Kasumi-1 (cell line): ENCODE results near the gene FAM136A.
"Not testable (repeated sequence)": the region's sequence is repeated elsewhere in the genome, so short reads cannot be mapped to it uniquely, and the experiment has no call there.

Source experiments
- DNase-seq, 2 experiments: peaks; one replicate each; lab custom pipeline; 2025; lab: John Stamatoyannopoulos, UW

FAM136A gene

GRCh38 chr2:70301344-70302194, at the start of gene FAM136A:
TSS of gene FAM136A (minus strand) at chr2:70302067. CDS start at chr2:70302011, 56 bp downstream.
- peak; percentile 74 to 83 for DNase-seq

GRCh38 chr2:70349921-70350685, 48.2 kb upstream of the FAM136A start:
- no peak for DNase-seq

GRCh38 chr2:70347831-70348230, 46.0 kb upstream of the FAM136A start:
- no peak for DNase-seq

GRCh38 chr2:70344195-70344594, 42.3 kb upstream of the FAM136A start:
- no peak for DNase-seq

- DNase-seq, result no peak
Observed at GRCh38 chr2:70341477-70341765, 39.6 kb upstream of the FAM136A start.

GRCh38 chr2:70340761-70341476, 39.1 kb upstream of the FAM136A start:
- peak; percentile 55 to 63 for DNase-seq

- DNase-seq, result no peak
Observed at GRCh38 chr2:70340075-70340474, 38.2 kb upstream of the FAM136A start.

- no peak for DNase-seq
Observed at GRCh38 chr2:70336552-70336951, 34.7 kb upstream of the FAM136A start.

GRCh38 chr2:70331012-70331411, 29.1 kb upstream of the FAM136A start:
- no peak for DNase-seq

GRCh38 chr2:70330476-70330875, 28.6 kb upstream of the FAM136A start:
- no peak for DNase-seq

- DNase-seq, result no peak
Observed at GRCh38 chr2:70328921-70329561, 27.2 kb upstream of the FAM136A start.

GRCh38 chr2:70325875-70326274, 24.0 kb upstream of the FAM136A start:
- no peak for DNase-seq

- no peak for DNase-seq
Observed at GRCh38 chr2:70322518-70322917, 20.7 kb upstream of the FAM136A start.

GRCh38 chr2:70321370-70321769, 19.5 kb upstream of the FAM136A start:
- DNase-seq, result no peak

GRCh38 chr2:70314640-70315039, 12.8 kb upstream of the FAM136A start:
- DNase-seq, result no peak

- no peak for DNase-seq
Observed at GRCh38 chr2:70312560-70312959, 10.7 kb upstream of the FAM136A start.

GRCh38 chr2:70310899-70311298, 9.0 kb upstream of the FAM136A start:
- no peak for DNase-seq

- DNase-seq, result no peak
Observed at GRCh38 chr2:70305531-70305930, 3.7 kb upstream of the FAM136A start.

GRCh38 chr2:70304498-70304897, 2.6 kb upstream of the FAM136A start:
- DNase-seq, result no peak

- no peak for DNase-seq
Observed at GRCh38 chr2:70303186-70303585, 1.3 kb upstream of the FAM136A start.

- not testable (repeated sequence) for DNase-seq
Observed at GRCh38 chr2:70302195-70302546, 304 bp upstream of the FAM136A start.

GRCh38 chr2:70300771-70301343, 1.0 kb downstream of the FAM136A start:
- no peak for DNase-seq
